H9 (cell line): ENCODE data around the gene CLOCK. TPM values are rescaled to one million over a fixed set of nuclear protein-coding genes. Genes with fewer than 3 reads are reported as not detected.

Experiments used
- DNase-seq: peaks from one replicate; pipeline ENCODE4 v3.0.0-alpha.2; 2017
- H2AFZ ChIP-seq: one replicate; pipeline ENCODE4 v1.6.1; 2013; ENCODE audit warnings: mild to moderate bottlenecking, low read length, control low read depth, moderate library complexity
- H2AK5ac ChIP-seq: 2 replicates; pipeline ENCODE4 v1.6.1; 2013; ENCODE audit warnings: low read length, control low read depth, mixed read lengths; ENCODE audit not compliant: insufficient read length
- H2BK120ac ChIP-seq: one replicate; pipeline ENCODE4 v1.6.1; 2013; ENCODE audit warnings: low read depth, mild to moderate bottlenecking, low read length, control low read depth, inconsistent platforms; ENCODE audit not compliant: poor library complexity, severe bottlenecking
- H2BK12ac ChIP-seq: 2 replicates; pipeline ENCODE4 v1.6.1; 2013; ENCODE audit warnings: low read length, control low read depth, mixed read lengths, low read depth; ENCODE audit not compliant: insufficient read length
- H2BK15ac ChIP-seq: 2 replicates; pipeline ENCODE4 v1.6.1; 2013; ENCODE audit warnings: low read depth, low read length, control low read depth
- H2BK20ac ChIP-seq: one replicate; pipeline ENCODE4 v1.6.1; 2013; ENCODE audit warnings: low read depth, mild to moderate bottlenecking, low read length, control low read depth, inconsistent platforms; ENCODE audit not compliant: poor library complexity, severe bottlenecking
- H2BK5ac ChIP-seq: 2 replicates; pipeline ENCODE4 v1.6.1; 2013; ENCODE audit warnings: low read length, control low read depth, mixed read lengths; ENCODE audit not compliant: insufficient read length
- H3K14ac ChIP-seq: 2 replicates; pipeline ENCODE4 v1.6.1; 2013; ENCODE audit warnings: low read length, control low read depth; ENCODE audit not compliant: insufficient read depth
- H3K18ac ChIP-seq: 2 replicates; pipeline ENCODE4 v1.6.1; 2013; ENCODE audit warnings: low read depth, mild to moderate bottlenecking, mixed read lengths, low read length, control low read depth; ENCODE audit not compliant: insufficient read length
- H3K23ac ChIP-seq: 2 replicates; pipeline ENCODE4 v1.6.1; 2013; ENCODE audit warnings: low read length, control low read depth, mixed read lengths, low read depth; ENCODE audit not compliant: insufficient read length
- H3K23me2 ChIP-seq: 2 replicates; pipeline ENCODE4 v1.6.1; 2013; ENCODE audit warnings: low read depth, mild to moderate bottlenecking, mixed read lengths, low read length, control low read depth; ENCODE audit not compliant: insufficient read length, poor library complexity, severe bottlenecking
- H3K27ac ChIP-seq: 2 replicates; pipeline ENCODE4 v1.5.1; 2013; ENCODE audit warnings: low read length, control low read depth, mixed read lengths, low read depth; ENCODE audit not compliant: insufficient read length
- H3K27me3 ChIP-seq: 2 replicates; pipeline ENCODE4 v1.6.1; 2013; ENCODE audit warnings: low read length, control low read depth, inconsistent platforms; ENCODE audit not compliant: insufficient read depth
- H3K4ac ChIP-seq: 2 replicates; pipeline ENCODE4 v1.6.1; 2013; ENCODE audit warnings: low read depth, mild to moderate bottlenecking, control low read depth, inconsistent platforms, low read length, moderate library complexity
- H3K4me1 ChIP-seq: 2 replicates; pipeline ENCODE4 v1.6.1; 2013; ENCODE audit warnings: low read length, control low read depth, inconsistent platforms; ENCODE audit not compliant: insufficient read depth
- H3K4me2 ChIP-seq: 2 replicates; pipeline ENCODE4 v1.6.1; 2013; ENCODE audit warnings: low read length, control low read depth, mixed read lengths; ENCODE audit not compliant: insufficient read length, insufficient read depth
- H3K56ac ChIP-seq: 2 replicates; pipeline ENCODE4 v1.6.1; 2013; ENCODE audit warnings: low read depth, mild to moderate bottlenecking, mixed read lengths, low read length, control low read depth; ENCODE audit not compliant: insufficient read length
- H3K79me1 ChIP-seq: 2 replicates; pipeline ENCODE4 v1.6.1; 2013; ENCODE audit warnings: low read depth, mild to moderate bottlenecking, moderate library complexity, low read length, control low read depth, inconsistent platforms; ENCODE audit not compliant: insufficient read depth, poor library complexity, severe bottlenecking
- H3K79me2 ChIP-seq: 2 replicates; pipeline ENCODE4 v1.6.1; 2013; ENCODE audit warnings: low read length, control low read depth, inconsistent platforms; ENCODE audit not compliant: insufficient read depth
- H3K9ac ChIP-seq: 2 replicates; pipeline ENCODE4 v1.6.1; 2013; ENCODE audit warnings: low read length, control low read depth, mixed read lengths; ENCODE audit not compliant: insufficient read length; ENCODE audit errors: extremely low read depth
- H3K9me3 ChIP-seq: one replicate; pipeline ENCODE4 v1.6.1; 2013; ENCODE audit warnings: low read depth, low read length, inconsistent platforms; ENCODE audit not compliant: control insufficient read depth
- H3T11ph ChIP-seq: one replicate; pipeline ENCODE4 v1.6.1; 2013; ENCODE audit warnings: mild to moderate bottlenecking, low read length, control low read depth, inconsistent platforms
- H4K20me1 ChIP-seq: one replicate; pipeline ENCODE4 v1.6.1; 2013; ENCODE audit not compliant: control insufficient read depth, insufficient read length, insufficient read depth
- H4K5ac ChIP-seq: 2 replicates; pipeline ENCODE4 v1.6.1; 2013; ENCODE audit warnings: low read depth, mild to moderate bottlenecking, mixed read lengths, low read length, control low read depth; ENCODE audit not compliant: insufficient read length
- H4K8ac ChIP-seq: replicated peaks from 2 replicates; pipeline ENCODE4 v1.6.1; 2013; ENCODE audit warnings: low read length, control low read depth, mixed read lengths, low read depth; ENCODE audit not compliant: insufficient read length
- H4K91ac ChIP-seq: 2 replicates; pipeline ENCODE4 v1.6.1; 2013; ENCODE audit warnings: low read depth, mild to moderate bottlenecking, moderate library complexity, mixed read lengths, low read length, control low read depth; ENCODE audit not compliant: insufficient read length
- H3K27ac Mint-ChIP-seq, 3 experiments: 2 replicates in 2 of 3; 3 replicates in 1 of 3; pipeline ENCODE4 v1.8.0; 2020 to 2021; ENCODE audit warnings: mixed read lengths in 3 of 3, mild to moderate bottlenecking in 1 of 3, moderate library complexity in 1 of 3
- H3K27me3 Mint-ChIP-seq: 2 replicates; pipeline ENCODE4 v1.8.0; 2021; ENCODE audit warnings: low read depth, mild to moderate bottlenecking, moderate library complexity, mixed read lengths
- H3K36me3 Mint-ChIP-seq, 3 experiments: 2 replicates in 2 of 3; 3 replicates in 1 of 3; pipeline ENCODE4 v1.8.0; 2020 to 2021; ENCODE audit warnings: low read depth in 3 of 3, mixed read lengths in 3 of 3; ENCODE audit not compliant: insufficient read depth in 1 of 3
- H3K4me1 Mint-ChIP-seq, 2 experiments: 2 replicates each; pipeline ENCODE4 v1.8.0; 2020; ENCODE audit warnings: mixed read lengths in 2 of 2
- H3K4me3 Mint-ChIP-seq, 2 experiments: 2 replicates in 1 of 2; 3 replicates in 1 of 2; pipeline ENCODE4 v1.8.0; 2020 to 2021; ENCODE audit warnings: mild to moderate bottlenecking in 2 of 2, mixed read lengths in 2 of 2, moderate library complexity in 1 of 2
- H3K9me3 Mint-ChIP-seq, 2 experiments: 2 replicates in 1 of 2; 3 replicates in 1 of 2; pipeline ENCODE4 v1.8.0; 2020; ENCODE audit warnings: mild to moderate bottlenecking in 2 of 2, mixed read lengths in 2 of 2, moderate library complexity in 1 of 2
- CTCF ChIP-seq: fragments of 200-600 bp; sonication (generic); conservative IDR thresholded peaks from 3 replicates; pipeline ENCODE4 v1.8.0; 2021; ENCODE audit warnings: antibody characterized with exemption, mild to moderate bottlenecking
- total RNA-seq: library from RNA; stranded (reverse); gene quantifications from 2 replicates; pipeline ENCODE4 v1.2.1, GENCODE V29; 2021

Gene CLOCK
- total RNA-seq, 1 experiment from 2014 or later: 16.2 TPM

GRCh38 chr4:55518442-55518841 lies 28.3 kb downstream of the CLOCK start:
- H3K27me3 Mint-ChIP-seq: no peaks in the 10 kb centered on the region
- no peak overlapping the region for H3K18ac ChIP-seq
- no peak overlapping the region for H3K27ac ChIP-seq
- H3K9me3 Mint-ChIP-seq: peaks cover 3 to 9% of the 10 kb centered on the region in 2 experiments; a peak in 4 of 5 replicates
- H2BK120ac ChIP-seq: no peak overlapping the region
- TF ChIP-seq CTCF: no peak
- peaks cover 2% of the 10 kb centered on the region for H3K79me1 ChIP-seq
- H2BK12ac ChIP-seq: no peak overlapping the region
- peaks cover 2% of the 10 kb centered on the region; the same call in 1 of the 2 replicates for H3K79me2 ChIP-seq
- no peak overlapping the region for H3K23ac ChIP-seq
- no peak overlapping the region for H2BK15ac ChIP-seq
- no peak overlapping the region for H3K4me3 Mint-ChIP-seq
- H3K4me2 ChIP-seq: no peak overlapping the region
- peaks cover 0 to 16% (median 11%) of the 10 kb centered on the region in 3 experiments; a peak in 5 of 7 replicates for H3K36me3 Mint-ChIP-seq
- H2AK5ac ChIP-seq: no peak overlapping the region
- no peak overlapping the region for H3K9ac ChIP-seq
- H2AFZ ChIP-seq: no peak overlapping the region
- no peak overlapping the region for H4K91ac ChIP-seq
- H3K27me3 ChIP-seq: no peaks in the 10 kb centered on the region
- no peak overlapping the region for H2BK20ac ChIP-seq
- H3K9me3 ChIP-seq: no peaks in the 10 kb centered on the region
- no peak overlapping the region for H2BK5ac ChIP-seq
- H4K5ac ChIP-seq: no peak overlapping the region
- H3K4me1 Mint-ChIP-seq: peaks cover 10% of the 10 kb centered on the region in 2 experiments
- no peaks in the 10 kb centered on the region for H3K23me2 ChIP-seq
- no peak overlapping the region for H3K56ac ChIP-seq
- H4K20me1 ChIP-seq: no peaks in the 10 kb centered on the region
- H3K27ac Mint-ChIP-seq: 0 out of 7 replicates have a peak overlapping the region, but pooled peaks of 1 of the 3 experiments have one; percentile 33
- H3K4ac ChIP-seq: no peak overlapping the region
- no peak for DNase-seq
- no peak overlapping the region for H3K14ac ChIP-seq
- no peak overlapping the region for H3T11ph ChIP-seq
- no peak overlapping the region for H4K8ac ChIP-seq
- H3K4me1 ChIP-seq: no peaks in the 10 kb centered on the region
